SK-N-MC (cell line): Measurements from ENCODE around the gene NOX5.

Source experiments
- EZH2 ChIP-seq: fragments of 200-600 bp; sonication (generic); IDR thresholded peaks from one replicate; pipeline ENCODE4 v1.6.1; 2017; ENCODE audit warnings: antibody characterized with exemption
- FOXP2 ChIP-seq: optimal IDR thresholded peaks from 2 replicates; pipeline ENCODE3; 2011; ENCODE audit warnings: mild to moderate bottlenecking, moderate library complexity; ENCODE audit not compliant: insufficient read depth; ENCODE audit errors: extremely low read length, control extremely low read depth
- POLR2AphosphoS5 ChIP-seq: IDR thresholded peaks from 2 replicates; pipeline ENCODE4 v1.6.1; 2012; ENCODE audit warnings: mild to moderate bottlenecking, low read depth, low read length, borderline replicate concordance

GRCh38 chr15:69094124-69094921, 79.8 kb downstream of the NOX5 start:
- TF ChIP-seq POLR2AphosphoS5 (no peak), EZH2 (no peak), FOXP2 (no peak)
